GM21737 (cell line): Measurements from ENCODE around the gene LPGAT1.

ENCODE experiments used
- ATAC-seq: cut with Tn5 transposase; IDR thresholded peaks from one replicate; pipeline ENCODE4 v1.9.1; 2021; ENCODE audit warnings: mild to moderate bottlenecking, moderate library complexity; ENCODE audit not compliant: unreplicated experiment

Gene LPGAT1

DNA sequence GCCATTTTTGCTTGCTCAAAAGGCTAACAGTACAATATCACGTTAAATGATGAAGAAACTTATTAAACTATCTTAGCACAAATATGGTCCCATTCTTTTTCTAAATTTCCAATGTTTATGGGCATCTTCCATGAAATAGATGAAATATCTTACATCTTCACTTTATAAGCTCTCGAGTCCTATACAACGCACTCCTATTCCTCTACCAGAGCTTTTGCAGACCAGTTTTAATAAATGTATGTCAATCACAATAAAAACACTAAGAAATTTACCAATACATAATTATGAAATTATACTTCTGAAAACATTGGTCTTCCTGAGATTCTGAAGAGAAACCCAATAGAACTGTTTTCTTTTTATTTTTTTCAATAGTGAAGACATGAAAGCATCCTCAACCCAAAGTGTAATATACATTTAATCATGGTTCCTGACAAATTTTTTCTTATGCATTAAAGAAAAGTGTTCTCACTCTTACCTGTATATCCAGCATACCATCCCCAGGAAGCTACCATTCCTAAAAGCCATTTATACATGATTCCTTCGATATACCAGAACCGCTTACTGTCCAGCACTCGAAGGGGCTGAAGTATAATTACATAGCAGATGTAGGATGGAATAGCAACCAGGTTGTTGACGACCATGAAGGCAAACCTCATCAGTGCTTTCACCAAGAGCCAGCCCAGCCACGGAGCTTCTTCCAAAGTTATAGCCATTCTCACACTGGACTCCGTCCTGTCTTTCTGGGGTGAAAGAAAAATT is 1.8 kb downstream of the LPGAT1 start:
- no peak for ATAC-seq

DNA sequence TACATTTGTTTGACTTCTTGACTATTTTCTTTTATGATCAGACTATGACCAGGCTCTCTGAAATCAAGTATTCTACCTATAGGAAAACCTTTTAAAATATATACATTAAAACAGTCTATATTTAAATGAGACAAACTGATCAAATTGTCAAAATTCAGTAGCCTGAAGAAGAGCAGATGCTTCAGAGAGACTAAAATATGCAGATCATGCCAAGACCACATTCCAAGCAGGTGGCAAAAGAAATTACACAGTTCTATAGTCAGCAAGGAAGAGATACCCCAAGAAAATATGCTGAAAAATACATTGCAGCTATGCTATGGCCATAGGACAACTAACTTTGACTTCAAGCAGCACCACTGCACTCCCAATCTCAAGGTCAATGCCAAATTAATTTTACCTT is 3.5 kb downstream of the LPGAT1 start:
- ATAC-seq = no peak

DNA sequence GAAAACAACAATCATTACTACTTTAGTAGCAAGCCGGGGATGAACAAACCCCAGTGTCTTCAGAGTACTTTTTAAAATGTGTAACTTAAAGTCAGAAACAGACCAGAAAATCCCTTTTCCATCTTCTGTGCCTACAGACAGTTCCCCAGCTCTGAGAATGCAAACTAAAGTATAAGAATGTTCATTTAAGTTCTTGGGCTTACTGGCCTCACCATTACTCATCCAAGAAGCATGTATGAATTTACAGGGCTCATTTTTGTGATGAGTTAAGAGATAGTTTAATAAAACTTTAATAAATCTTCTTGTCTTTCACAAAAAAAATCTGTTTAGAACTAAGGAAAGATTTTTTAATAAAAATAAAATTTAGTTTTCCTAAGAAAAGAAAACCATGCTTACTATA is 4.6 kb downstream of the LPGAT1 start:
- ATAC-seq = no peak

DNA sequence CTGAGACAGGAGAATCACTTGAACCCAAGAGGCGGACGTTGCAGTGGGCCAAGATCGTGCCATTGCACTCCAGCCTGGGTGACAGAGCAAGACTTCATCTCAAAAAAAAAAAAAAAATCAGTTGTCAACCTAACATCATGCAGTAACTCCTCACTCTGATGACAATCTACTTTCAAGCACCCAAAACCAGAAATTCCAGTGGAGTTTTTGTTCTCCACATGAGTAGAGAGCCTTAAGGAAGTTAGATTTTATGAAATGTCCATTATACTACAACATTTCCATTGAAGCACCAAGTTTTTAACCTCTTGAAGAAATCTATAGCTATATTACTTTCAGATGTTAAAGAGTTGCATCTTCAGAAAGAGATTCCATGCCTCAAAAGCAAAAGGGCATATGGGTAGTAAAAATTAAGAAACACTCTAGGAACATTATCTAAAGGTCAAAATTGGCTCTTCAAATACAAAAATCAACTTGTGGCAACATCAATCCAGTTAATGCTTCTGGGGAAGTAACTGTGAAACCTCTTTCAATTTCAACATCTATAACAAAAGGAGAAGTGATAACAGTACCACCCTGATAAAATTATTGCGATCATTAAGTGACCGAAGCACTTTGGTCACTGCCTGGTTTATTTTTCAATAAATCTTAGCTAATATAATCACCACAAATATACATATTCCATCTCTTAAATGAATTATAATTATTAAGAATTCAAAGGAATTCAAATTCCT is 7.7 kb downstream of the LPGAT1 start:
- no peak for ATAC-seq

DNA sequence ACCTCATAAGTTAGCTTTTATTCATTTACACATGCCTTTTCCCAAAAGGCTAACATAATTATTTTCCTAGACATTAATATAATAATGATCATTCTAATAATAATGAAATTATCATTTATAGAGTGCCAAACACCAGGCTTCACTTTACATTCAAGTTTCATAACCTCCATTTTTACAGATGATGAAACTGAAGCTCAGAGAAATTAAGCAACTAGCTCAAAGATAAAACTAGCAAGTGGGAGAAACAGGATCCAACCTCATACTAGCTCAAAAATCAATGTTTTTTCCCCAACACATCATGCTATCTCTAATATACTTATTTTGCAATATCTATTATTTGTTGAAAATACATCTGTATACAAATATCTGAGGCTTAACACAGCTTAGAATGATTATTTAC is 14.0 kb downstream of the LPGAT1 start:
- ATAC-seq = no peak

DNA sequence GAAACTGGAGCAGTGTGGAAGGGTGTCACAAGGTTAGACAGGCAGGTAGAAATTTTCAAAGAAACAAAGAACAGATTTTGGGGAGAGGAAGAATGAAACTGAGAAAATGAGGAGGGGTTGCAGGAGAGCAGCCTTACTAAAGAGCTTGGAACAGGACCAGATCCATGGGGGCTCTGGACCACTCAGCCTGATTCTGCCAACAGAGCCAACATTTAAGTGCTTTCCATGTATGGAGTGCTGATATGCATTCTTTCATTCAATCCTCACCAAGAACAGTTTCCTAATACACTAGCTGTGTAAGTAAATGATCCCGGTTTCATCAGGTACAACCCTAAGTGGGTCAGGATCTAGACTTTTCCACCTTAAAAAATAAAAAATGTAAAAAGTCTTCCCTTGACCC is 16.2 kb downstream of the LPGAT1 start:
- ATAC-seq = no peak

DNA sequence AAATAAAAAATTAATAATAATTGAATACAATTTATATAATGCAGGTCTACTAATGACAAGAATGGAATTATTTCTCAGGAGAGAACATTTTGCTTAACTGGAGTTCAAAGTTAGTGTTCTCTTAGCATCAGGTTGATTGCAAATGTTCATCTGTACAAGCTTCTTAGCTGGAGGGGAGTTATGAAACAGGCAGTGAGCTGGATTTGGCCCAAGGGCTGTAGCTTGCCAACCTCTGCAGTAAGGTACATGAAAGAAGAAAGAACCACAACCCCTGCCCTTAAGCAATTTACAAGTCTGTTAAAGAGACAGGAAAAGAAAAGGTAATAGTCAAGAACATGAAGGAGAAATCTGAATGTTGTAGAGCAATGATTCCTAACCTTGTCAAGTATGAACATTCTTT is 17.0 kb downstream of the LPGAT1 start:
- no peak for ATAC-seq

DNA sequence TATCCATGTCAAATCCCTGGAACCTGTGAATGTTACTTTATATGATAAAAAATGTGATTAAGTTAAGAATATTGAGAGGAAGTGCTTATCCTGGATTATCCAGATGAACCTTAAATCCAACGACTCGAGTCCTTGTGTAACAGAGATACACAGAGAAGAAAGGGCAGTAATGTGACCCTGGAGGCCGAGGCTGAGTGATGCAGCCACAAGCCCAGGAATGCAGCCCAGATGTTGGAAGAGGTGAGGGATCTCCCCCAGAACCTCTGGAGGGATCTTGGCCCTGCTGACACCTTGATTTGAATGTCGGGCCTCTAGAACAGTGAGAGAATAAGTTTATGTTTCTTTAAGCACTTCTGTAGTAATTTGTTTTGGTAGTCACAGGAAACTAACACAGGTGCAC is 18.0 kb downstream of the LPGAT1 start:
- no peak for ATAC-seq

DNA sequence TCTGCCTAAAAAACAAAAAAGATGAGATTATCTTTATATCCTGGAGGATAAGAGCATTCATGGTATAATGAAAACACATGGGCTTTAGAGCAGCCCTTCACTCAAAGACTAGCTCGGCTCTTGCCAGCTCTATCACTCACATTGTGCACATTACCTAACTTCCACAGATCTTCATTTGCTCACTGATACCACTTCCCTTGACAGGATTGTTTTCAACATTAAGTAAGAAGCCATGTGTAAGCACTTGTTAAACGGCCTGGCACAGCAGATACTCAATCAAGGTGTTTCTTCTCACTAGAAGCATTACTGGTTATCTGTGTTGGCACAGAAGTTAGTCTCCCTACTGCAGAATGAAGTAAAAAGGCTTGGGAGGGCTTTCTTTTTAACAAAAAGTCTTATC is 18.7 kb downstream of the LPGAT1 start:
- no peak for ATAC-seq

DNA sequence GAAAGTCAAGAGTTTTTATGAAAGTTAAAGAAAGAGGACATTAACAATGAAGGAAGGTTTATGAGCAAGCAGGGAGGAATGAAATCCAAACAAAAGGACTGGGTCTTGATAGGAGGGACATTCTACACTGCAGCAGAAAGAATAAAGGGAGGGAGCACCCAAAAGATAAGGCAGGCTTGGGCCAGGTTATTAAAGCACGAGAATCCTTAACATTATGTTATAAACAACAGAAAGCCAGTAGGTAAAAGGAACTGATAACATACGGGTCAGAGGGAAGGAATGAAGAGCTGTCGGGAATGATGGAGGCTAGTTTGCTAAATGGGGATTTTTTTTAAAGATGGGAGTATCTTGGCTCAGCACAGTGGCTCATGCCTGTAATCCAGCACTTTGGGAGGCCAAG is 19.4 kb downstream of the LPGAT1 start:
- ATAC-seq = no peak

DNA sequence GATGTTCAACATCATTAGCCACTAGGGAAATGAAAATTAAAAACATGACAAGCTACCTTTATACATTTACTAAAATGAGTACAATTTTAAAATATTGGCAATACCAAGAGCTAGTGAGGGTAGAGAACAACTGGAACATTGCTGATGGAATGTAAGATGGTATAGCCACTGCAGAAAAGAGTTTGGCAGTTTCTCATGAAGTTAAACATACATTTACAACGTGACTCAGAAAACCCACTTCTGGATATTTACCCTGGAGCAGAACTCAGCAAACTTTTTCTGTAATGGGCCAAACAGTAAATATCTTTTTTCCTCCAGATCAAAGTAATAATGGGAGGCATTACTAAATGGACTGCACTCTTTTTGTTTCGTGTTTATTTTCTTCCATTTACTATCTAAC is 22.1 kb downstream of the LPGAT1 start:
- no peak for ATAC-seq

DNA sequence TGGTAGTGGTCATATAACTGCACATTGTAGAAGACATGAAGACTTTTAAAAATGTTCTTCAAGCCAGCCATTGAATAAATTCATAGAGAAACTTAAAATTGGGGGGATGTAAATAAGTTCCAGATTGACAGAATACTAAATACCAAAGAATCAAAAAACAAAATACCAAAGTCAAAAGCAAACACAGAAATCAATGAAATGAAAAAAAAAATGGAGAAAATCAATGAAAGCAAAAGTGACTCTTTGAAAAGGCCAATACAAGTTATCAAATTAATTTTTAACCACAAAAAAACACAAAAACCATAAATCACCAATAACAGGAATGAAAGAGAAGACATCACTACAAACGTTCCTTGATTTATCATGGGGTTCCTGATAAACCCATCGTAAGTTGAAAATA is 25.6 kb downstream of the LPGAT1 start:
- ATAC-seq = no peak

DNA sequence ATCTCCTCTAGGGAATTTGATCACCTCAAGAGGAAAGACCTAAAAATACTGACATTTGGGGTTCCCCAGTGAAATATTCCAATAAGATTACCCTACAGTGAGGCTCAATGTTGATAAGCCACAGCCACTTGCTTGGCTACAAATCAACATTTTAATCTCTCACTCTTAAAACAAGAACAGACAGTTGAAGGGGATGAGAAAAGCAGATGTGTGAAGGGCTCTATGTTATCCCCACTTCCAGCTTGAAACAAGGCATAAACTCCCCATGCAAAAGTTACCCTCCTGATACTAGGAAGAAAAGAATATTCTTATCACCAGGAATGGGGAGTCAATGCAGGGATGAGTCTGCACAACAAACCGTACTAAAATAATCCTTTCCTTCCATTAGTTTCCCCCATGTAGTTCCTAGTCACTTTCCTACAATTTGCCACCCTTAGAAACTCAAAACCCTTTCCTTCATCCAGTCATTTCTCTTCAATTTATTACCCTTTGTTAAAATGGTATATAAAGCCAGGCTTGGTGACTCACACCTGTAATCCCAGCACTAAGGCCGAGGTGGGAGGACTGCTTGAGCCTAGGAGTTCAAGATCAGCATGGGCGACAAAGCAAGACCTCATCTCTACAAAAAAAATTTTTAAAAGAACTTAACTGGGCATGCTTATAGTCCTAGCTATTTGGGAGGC is 29.5 kb downstream of the LPGAT1 start:
- no peak for ATAC-seq

DNA sequence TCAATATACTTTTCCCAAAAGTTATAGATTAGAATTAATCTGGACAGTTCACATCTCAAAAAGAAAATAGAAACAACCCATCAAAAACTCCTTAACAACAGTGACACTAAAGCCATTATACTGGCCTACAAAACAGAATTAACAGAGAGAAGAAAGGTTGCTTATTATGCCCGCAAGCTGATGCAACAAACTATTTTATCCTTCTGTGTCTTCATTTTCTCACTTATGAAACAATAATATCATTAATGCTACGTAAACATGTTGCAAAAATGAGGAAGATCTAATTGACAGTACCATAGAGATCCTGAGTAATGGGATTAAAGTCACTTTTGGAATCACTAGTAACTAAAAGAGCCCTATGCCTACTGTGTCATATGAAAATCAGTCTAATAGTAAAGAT is 32.6 kb downstream of the LPGAT1 start:
- ATAC-seq = no peak

DNA sequence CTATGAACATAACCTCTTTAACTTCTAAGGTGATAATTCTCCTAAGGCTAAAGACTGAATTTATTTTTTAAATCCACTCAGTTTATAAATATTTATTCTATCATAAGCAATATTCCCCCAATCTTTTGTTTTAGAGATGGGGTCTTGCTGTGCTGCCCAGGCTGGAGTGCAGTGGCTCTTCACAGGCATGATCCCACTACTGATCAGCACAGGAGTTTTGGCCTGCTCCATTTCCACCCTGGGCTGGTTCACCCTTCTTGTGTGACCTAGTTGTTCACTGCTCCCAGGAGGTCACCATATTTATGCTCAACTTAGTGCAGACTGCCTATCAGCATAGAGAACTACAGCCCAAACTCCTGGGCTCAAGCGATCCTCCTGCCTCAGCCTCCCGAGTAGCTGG is 38.6 kb downstream of the LPGAT1 start:
- no peak for ATAC-seq

DNA sequence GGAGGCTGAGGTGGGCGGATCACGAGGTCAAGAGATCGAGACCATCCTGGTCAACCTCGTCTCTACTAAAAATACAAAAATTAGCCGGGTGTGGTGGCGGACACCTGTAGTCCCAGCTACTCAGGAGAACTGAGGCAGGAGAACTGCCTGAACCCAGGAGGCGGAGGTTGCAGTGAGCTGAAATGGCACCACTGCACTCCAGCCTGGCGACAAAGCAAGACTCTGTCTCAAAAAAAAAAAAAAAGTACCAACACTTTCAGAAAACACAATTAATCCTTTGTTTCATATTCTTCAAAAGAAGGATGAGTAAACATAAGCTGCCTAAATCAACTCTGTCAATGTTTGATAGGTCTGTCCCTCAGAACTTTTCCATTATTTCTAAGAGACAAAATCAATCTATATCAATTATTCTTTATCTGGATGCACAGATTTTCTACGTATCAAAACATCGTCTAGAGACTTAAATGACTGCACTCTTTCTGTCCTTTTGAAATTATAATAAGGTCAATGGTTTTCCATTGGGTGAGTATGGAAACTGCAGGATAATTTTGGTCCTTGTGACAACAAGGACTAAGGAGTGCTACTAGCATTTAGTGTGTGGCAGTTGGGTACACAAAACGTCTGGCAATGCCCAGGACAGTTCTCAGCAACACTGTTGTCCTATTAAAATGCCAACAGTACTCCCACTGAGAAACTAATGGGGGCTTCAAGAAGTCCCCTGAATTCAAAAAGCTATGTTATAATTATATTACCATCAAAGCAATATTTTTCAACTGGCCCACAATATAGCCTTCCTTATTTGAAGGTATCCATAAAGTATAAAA is 40.7 kb downstream of the LPGAT1 start:
- no peak for ATAC-seq

DNA sequence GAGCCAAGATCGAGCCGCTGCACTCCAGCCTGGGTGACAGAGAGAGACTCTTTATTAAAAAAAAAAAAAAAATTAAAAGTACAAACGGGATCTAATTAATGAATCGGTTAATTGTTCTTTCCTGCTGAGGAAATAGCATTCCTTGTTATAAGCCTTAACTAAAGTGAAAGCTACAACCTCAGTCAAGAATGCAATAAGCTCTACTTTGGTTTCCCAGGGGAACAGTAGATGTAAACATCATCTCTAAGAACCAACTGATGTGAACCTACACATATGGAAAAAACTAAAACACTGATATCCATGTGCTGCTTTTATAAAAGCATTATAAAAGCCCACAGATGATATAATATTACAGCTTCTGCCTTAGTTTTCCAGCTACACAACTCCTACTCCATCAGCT is 41.9 kb downstream of the LPGAT1 start:
- ATAC-seq = no peak

DNA sequence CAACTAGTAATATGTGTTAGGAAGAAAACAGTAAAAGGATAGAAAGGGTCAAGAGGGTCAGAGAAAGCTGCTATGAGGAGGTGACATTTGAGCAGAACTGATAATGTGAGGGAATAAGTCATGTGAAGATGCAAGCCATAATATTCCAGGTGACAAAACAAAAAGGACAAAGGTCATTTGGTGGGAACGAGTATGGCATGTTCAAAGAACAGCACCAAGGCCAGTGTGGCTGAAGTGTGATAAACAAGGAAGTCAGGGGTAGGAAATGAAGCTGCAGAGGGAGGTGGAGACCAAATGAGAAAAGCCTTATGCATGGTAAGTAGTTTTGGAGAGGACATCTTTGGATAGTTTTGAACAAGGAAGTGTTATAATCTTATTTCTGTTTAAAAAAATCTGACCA is 46.7 kb downstream of the LPGAT1 start:
- no peak for ATAC-seq

DNA sequence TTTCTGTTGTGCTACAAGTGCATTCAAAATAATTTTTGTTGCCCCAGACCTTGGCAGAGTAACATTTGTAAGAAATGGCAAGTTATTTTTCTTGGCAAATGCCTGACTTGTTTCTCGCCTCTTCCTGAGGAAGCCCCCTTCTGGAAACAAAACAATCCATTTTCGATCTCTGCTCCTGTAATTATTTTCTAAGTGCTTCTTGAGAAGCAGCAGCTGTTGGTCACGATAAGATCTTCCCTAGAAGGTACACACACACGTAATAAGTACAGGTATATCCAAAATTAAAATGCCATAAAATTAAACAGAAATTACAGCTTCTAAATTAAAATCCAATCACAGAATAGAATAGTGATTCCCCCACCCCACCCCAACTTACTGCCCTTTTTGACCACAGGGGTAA is 47.3 kb downstream of the LPGAT1 start:
- ATAC-seq = no peak

DNA sequence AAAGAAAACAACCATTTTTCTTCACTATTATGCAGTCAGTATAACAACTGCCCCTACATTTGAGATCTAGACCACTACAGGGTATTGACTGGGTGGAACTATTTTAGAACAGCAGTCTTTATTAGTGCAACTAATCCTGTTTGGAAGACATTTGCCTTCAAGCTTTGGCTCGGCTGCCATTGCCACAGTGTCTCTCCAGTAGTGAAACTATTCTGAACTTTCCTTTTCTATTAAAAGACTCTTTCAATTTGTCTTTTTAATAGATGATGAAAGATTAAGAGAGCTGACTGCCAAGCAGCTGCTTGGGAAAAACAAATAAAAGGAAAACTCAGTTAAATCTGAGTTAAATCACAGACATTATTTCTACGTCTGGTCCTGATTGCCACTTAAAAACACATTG is 49.3 kb downstream of the LPGAT1 start:
- ATAC-seq = no peak

DNA sequence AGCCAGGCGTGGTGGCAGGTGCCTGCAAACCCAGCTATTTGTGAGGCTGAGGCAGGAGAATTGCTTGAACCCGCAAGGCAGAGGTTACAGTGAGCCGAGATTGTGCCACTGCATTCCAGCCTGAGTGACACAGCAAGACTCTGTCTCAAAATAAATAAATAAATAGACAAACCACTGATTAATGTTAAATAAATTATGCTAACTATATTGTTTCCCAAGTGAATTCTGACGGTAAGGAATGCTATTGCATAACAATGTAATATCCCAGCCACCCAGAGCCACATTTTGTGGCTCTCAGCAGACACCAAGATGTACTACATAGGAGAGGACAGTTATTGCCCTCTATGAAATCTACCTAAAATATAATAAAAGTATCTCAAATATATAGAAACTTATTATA is 55.4 kb downstream of the LPGAT1 start:
- no peak for ATAC-seq
